NCI-H226 (cell line): ENCODE measurements around the gene SLC37A1.

Source experiments
- DNase-seq: peaks from one replicate; pipeline ENCODE4 v3.0.0-alpha.2; 2015

The SLC37A1 gene

GRCh38 chr21:42547001-42547905 lies 33.6 kb downstream of the SLC37A1 start:
- no peak for DNase-seq

GRCh38 chr21:42547906-42548365 lies 34.3 kb downstream of the SLC37A1 start:
- DNase-seq = no peak

GRCh38 chr21:42548687-42549406 lies 35.2 kb downstream of the SLC37A1 start:
- DNase-seq = no peak

- no peak for DNase-seq
Observed at GRCh38 chr21:42550817-42551216, 37.2 kb downstream of the SLC37A1 start.

- DNase-seq = no peak
Observed at GRCh38 chr21:42552407-42553336, 39.0 kb downstream of the SLC37A1 start.

GRCh38 chr21:42553435-42553834 lies 39.8 kb downstream of the SLC37A1 start:
- no peak for DNase-seq

GRCh38 chr21:42554251-42554961 lies 40.8 kb downstream of the SLC37A1 start:
- no peak for DNase-seq

- DNase-seq = no peak
Observed at GRCh38 chr21:42555756-42556438, 42.2 kb downstream of the SLC37A1 start.

GRCh38 chr21:42556476-42556875 lies 42.8 kb downstream of the SLC37A1 start:
- DNase-seq = no peak

- DNase-seq = no peak
Observed at GRCh38 chr21:42556960-42557359, 43.3 kb downstream of the SLC37A1 start.

- DNase-seq = no peak
Observed at GRCh38 chr21:42557420-42557819, 43.8 kb downstream of the SLC37A1 start.

GRCh38 chr21:42558368-42558767 lies 44.7 kb downstream of the SLC37A1 start:
- no peak for DNase-seq

GRCh38 chr21:42558846-42559245 lies 45.2 kb downstream of the SLC37A1 start:
- DNase-seq = no peak

GRCh38 chr21:42559326-42559725 lies 45.7 kb downstream of the SLC37A1 start:
- no peak for DNase-seq

GRCh38 chr21:42560517-42561179 lies 47.0 kb downstream of the SLC37A1 start:
- no peak for DNase-seq

- DNase-seq = no peak
Observed at GRCh38 chr21:42561762-42562650, 48.4 kb downstream of the SLC37A1 start.

- DNase-seq = no peak
Observed at GRCh38 chr21:42562816-42563215, 49.2 kb downstream of the SLC37A1 start.

GRCh38 chr21:42563261-42563660 lies 49.6 kb downstream of the SLC37A1 start:
- no peak for DNase-seq

- no peak for DNase-seq
Observed at GRCh38 chr21:42563686-42564085, 50.0 kb downstream of the SLC37A1 start.

GRCh38 chr21:42564561-42564971 lies 50.9 kb downstream of the SLC37A1 start:
- no peak for DNase-seq
